ENCODE results near the gene RPTOR.

GRCh38 chr17:80781211-80781610, 236.6 kb downstream of the RPTOR start:
- TF ChIP-seq CTCF (conservative IDR thresholded peaks at IDR 0.05; ENCODE audit: low read length) (0 out of 2 replicates have a peak, but pooled peaks have one; percentile 31), EZH2phosphoT487 (IDR thresholded peaks at IDR 0.05; ENCODE audit: borderline replicate concordance, low read depth, low read length) (no peak)

Measured in OCI-LY7 (cell line).